GM21526 (cell line): ENCODE measurements around the gene PPTC7.
"Not testable (repeated sequence)": the region's sequence is repeated elsewhere in the genome, so short reads cannot be mapped to it uniquely, and the experiment has no call there.

Experiments
- ATAC-seq: cut with Tn5 transposase; IDR thresholded peaks from one replicate; pipeline ENCODE4 v1.9.1; 2021; ENCODE audit warnings: moderate library complexity; ENCODE audit not compliant: unreplicated experiment, low FRiP score

The PPTC7 gene

DNA sequence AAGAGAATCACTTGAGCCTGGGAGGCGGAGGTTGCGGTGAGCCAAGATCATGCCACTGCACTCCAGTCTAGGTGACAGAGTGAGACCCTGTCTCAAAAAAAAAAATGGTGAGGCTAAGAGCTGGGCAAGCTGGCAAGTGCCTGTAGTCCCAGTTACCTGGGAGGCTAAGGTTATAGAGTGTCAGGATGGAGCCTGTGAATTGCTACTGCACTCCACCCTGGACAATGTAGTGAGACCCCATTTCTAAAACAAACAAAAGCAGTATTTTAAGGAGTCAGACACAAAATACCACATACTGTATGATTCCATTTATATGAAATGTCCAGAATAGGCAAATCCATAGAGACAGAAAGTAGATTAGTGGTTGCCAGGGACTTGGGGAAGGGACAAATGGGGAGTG is 4.0 kb upstream of the PPTC7 start:
- not testable (repeated sequence) for ATAC-seq

DNA sequence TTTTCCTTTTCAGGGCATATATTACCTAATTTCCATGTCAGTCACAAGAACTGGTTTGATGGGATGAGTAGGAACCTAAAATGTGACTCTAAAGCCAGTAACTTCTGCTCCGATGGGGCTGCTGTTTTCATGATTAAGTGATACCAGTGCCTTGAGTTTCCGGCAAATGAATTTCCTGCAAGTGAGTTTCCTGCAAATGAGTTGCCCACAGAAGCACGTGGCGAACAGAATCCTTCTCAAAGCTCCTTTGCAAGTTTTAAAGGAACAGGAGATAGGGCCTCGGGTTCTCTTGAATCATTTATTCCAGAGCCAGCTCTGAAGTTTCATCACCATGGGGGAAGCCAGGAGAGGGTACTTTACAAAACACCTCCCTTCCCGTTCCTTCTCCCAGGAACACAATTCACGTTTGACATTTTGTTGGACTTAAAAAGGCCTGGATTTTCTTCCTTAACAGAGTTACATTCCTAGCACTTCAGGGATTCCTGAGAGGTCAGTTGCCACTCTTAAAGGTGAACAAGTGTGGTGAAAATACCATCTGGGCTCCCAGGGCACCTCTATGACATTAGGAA is 2.2 kb upstream of the PPTC7 start:
- no peak for ATAC-seq

DNA sequence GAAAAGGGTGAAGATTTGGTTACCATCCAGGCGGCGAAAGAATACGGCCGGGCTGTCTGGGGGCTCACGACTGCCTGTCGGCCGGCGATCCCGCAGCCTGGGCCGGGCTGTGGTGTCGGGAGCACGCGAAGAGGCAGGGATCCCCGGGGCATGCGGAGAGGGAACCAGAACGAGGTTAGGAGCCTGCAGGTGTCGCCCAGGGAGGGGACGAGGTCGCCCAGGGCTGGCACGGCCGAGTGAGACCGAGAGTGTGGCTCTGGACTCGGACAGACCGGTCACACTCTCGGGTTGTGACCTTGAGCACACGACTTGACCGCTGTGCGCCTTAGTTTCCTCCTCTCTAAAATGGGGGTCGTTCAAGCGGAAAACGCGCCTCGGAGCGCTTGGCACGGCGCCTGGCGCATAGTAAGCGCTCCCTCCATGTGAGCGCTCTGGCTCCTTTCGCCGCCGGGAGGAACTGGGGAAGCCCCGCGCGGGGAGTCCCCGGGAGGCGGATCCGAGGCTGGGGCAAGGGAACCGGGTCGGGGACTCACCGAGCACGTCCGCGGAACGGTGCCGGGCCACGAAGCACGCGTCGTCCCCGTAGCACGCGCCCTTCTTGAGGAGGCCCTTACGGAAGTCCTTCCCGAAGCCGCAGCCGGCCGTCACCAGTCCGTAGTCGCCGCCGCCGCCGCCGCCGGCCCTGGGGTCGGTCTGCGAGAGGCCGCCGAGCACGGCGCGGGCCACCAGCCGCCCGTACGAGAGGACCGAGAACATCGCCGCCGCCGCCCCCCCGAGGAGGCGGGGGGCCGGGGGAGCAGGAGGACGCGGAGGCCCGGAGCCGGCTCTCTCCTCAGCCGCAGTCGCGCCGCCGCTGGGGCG is 612 bp downstream of the PPTC7 start:
- ATAC-seq: peak; percentile 41

DNA sequence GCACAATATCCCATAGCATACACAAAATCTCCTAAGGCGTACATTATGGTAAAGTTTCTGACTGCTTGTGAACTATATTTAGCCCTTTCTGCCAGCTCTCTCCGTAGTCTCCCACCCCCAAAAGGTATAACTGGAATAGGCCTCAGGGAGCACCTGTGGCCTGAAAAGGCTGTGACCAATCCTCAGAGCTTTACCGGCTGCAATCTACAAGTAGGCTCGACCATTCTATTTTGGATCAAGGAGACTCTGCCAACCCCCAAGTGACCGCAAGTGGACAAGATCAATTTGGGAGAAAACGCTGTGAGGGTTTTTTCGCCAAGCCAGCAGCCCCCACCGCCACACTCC is 1.2 kb downstream of the PPTC7 start:
- ATAC-seq: no peak

DNA sequence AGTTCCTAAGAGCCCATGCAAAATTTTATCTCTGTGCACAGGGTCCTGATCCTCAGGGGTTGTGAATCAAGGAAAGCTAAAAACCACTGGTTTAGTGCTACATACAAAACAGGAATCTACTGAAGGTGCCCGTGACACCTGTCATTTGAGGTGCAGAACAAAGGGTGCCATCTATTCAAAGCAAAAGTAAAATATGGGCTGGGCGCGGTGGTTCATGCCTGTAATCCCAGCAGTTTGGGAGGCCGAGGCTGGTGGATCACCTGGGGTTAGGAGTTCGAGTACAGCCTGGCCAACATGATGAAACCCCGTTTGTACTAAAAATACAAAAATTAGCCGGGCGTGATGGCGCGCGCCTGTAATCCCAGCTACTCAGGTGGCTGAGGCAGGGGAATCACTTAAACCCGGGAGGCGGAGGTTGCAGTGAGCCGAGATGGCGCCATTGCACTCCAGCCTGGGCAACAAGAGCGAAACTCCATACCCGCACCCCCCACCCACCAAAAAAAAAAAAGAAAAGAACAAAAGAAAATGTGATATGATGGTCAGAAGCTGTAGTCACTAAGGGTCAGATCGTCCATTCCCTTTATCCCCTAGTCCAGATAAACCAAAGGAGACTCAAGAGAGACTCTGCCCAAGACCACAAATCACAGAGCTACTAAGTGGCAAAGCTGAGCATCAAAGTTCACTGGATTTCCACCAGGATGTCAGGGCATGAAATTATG is 3.4 kb downstream of the PPTC7 start:
- no peak for ATAC-seq

DNA sequence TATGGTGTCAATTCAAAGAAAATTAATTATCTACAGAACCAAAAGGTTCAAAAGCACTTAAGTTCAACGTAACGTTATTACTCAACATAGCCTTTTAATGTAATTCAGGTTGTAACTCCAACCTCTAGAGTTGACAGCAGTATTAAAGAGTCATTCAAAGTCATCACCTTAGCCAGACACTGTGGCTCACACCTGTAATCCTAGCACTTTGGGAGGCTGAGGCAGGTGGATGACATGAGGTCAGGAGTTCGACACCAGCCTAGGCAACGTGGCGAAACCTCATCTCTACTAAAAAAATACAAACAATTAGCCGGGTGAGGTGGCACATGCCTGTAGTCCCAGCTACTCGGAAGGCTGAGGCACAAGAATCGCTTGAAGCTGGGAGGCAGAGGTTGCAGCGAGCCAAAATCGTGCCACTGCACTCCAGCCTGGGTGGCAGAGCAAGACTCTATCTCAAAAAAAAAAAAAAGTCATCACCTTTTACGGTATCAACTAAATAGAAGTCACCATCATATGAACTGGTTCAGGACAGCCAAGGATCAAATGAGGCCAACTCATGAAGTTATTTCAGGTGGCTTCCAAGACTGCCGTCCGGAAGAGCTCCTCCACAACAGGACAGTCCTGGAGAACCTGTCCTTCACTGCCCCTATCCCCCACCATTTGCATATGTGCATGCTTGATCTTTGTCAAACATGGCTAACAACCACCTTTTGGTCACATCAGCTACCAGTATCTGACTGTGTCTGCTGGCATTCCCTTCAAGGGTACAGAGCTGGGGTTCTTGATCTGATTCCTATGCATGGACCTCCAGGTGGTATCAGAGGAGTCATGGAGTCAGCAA is 4.2 kb downstream of the PPTC7 start:
- ATAC-seq: no peak

DNA sequence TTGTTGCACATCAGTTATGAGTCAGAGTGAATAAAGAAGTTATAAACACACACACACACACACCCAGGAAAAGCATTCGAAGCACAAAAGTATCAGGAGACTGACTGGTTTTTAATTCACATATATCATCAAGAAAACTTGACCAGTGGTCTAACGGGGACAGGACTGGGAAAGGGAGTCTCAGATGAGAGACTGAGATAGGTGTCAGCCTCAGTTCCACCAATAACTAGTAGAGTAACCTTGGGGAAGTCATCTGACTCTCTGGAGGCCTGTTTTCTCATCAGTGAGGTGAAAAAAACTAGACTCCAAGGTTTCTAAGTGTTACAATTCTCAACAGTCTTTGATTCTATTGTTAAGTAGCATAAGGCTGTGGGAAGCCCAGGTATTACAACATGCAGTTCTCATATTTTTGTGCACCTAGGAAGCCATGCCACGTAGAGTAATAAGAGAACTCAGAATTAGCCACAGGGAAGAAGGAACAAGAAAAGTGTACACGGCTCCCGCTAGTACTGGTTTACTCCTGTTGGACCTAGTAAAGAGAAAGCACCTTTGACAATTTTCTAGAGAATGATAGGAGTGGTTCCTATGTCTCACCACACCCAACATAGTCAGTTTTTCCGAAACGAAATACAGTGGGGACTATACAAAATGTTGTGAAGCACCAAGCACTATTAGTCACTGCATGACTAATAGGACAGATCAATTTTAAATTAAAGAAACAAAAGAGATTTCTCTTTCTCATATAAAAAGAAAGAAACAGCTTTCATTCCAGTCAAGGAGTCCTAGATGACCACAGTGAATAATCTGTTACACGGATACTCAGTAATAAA is 5.0 kb downstream of the PPTC7 start:
- no peak for ATAC-seq

DNA sequence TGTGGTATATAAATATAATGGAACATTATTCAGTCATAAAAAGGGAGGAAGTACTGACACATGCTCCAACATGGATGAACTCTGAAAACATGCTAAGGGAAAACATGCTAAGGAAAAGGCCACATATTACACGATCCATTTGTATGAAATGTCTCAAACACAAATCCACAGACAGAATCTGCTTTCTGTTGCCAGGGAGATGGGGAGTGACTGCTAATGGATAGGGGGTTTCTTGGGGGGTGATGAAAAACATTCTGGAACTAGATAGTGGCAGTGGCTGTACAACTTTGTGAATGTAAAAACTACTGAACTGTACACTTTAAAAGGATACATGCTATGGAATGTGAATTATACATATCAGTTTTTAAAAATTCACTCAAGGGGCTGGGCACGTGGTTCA is 6.6 kb downstream of the PPTC7 start:
- ATAC-seq: no peak

DNA sequence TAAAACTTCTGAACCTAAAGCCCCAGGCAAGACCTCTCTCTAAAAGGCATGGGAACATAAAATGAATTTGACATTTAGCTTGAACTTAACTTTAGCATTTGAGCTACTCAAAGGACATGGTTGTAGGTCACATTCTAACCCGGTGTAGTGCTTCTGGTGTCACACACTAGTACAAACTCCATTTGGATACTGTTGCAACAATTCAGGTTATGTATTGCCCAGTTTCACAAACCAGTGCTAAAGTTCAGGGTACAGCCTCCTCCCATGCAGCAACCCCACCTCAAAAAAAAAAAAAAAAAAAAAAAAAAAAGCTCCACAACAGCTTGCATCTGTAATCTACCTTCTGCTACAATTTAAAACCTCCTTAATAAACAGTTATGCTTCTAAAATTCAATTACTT is 7.8 kb downstream of the PPTC7 start:
- no peak for ATAC-seq

DNA sequence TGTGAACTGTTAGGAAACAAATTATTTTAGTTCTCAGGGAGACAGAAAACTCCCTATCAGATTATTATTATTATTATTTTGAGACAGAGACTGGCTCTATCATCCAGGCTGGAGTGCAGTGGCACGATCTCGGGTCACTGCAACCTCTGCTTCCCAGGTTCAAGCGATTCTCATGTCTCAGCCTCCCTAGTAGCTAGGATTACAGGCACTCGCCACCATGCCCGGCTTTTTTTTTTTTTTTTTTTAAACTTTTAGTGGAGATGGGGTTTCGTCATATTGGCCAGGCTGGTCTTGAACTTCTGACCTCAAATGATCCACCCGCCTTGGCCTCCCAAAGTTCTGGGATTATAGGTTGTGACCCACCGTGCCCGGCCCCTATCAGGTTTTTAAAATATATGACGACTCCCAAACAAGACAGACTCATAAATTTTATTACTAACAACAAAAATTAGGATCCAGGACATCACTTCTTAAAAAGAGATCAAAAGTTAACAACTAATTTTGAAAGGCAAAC is 8.3 kb downstream of the PPTC7 start:
- ATAC-seq: not testable (repeated sequence)

DNA sequence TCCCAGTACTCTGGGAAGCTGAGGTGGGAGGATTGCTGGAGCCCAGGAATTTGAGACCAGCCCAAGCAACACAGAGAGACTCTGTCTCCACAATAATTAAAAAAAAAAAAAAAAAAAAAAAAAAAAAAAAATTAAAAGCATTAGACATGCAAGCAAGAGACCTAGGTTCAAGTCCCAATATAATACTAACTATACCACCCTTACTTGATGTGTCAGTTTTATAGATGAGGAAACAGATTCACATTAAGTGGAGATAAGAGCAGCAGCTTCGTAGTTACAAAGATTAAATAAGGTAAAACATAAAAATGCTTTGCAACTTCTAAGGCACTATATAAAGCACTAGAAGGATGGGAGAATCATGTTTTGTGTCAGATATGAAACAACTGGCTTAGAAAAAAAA is 9.1 kb downstream of the PPTC7 start:
- no peak for ATAC-seq

DNA sequence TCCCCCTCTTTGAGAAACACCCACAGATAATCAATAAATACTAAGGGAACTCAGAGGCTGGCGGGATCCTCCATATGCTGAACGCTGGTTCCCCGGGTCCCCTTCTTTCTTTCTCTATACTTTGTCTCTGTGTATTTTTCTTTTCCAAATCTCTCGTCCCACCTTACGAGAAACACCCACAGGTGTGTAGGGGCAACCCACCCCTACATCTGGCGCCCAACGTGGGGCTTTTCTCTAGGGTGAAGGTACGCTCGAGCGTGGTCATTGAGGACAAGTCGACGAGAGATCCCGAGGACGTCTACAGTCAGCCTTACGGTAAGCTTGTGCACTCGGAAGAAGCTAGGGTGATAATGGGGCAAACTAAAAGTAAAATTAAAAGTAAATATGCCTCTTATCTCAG is 12.3 kb downstream of the PPTC7 start:
- ATAC-seq: not testable (repeated sequence)

DNA sequence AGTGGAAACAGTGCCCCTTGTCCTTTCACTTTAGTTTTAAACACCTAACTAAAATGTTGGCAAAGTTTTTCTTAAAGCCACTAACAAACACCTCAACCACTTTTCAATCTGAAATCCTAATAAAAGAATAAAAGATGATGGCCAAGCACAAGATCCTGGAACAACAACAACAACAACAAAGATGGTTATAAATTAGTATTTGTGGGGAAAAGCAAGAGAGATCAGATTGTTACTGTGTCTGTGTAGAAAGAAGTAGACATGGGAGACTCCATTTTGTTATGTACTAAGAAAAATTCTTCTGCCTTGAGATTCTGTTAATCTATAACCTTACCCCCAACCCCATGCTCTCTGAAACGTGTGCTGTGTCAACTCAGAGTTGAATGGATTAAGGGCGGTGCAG is 13.3 kb downstream of the PPTC7 start:
- not testable (repeated sequence) for ATAC-seq

DNA sequence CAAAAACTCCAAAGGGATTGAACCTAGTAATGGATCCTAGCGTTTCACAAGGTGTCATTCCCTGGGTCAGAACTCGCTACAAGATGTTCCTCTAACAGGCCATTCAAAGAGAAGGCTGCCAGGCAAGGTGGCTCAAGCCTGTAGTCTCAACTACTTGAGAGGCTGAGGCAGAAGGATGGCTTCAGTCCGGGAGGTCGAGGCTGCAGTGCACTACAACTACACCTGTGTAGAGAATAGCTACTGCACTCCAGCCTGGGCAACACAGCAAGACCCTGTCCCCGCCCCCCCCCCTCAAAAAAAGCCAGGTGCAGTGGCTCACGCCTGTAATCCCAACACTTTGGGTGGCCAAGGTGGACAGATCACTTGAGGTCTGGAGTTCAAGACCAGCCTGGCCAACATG is 14.4 kb downstream of the PPTC7 start:
- no peak for ATAC-seq

DNA sequence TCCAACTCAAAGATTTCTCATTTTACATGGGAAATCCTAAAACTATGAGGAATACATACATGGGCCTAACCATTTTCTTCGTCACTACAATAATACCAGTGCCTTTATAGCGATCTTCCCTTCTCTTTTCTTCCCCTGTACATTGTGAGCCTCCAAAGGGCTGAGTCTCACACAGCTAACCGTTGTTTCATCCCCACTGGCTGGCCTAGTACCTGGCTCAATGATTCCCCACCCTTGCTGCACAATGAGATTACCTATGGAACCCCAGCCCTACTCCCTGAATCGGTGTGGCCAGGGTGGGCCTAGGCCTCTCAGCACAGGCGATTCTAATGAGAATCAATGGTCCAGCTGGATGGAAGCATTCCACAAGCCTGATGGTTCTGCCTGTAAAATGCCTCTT is 16.1 kb downstream of the PPTC7 start:
- ATAC-seq: no peak

DNA sequence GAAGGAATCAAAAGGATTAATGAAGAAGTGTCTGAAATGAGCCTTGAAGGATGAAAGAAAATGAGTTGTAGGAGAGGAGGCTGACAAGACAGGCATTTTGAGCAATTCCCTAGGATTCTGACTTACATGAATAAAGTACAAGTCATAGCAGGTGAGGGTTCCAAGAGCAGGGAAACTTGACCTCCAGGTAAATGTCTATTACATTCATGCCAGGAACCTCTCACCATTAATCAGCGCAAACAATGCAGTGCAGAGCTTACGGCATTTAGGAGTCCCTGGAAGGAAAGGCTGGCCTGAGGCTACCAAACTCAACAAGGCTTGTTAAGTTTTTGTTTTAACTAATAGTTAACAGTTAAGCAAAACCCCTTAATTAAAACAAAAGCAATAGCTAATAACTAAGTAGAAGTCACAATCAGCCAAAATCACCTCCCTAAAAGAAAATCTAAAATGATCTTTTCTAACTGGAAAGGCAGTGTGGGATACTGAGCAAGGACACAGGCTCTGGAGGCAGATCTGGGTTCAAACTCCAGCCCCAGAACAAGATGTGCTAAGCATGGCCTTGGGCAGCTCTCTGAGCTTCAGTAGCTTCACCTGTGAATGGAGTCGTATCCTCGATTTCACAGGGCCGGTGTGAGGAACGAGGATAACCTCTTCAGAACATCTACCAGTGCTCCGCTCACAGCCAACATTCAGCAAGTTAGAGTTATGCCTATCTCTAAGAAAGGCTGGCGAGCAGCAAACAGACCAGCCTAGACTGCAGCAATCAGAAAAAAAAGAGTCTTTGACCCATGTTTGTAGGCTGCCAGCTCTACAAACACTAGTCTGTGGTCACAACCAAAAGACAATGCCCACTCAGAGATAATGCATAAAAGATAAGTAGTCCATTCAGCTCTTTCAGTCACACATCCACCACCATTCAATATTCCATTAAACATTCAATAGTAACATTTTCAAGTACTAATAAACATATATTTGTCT is 16.9 kb downstream of the PPTC7 start:
- no peak for ATAC-seq

DNA sequence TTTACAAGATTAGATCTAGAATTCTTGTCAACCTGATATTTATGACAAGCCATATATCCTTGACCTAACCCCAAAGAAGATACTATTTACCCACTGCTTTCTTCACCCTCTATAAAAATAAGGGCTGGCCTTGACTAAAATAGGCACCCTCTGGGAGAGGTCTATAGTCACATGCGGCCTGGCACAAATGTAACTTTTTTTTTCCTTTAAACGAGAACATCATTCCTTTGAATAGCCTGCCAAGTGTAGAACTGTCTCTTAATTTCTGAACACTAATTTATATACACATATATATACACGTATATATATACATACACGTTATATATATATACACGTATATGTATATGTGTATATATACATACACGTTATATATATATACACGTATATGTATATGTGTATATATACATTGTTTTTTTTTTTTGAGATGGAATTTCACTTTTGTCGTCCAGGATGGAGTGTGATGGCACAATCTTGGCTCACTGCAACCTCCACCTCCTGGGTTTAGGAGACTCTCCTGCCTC is 18.6 kb downstream of the PPTC7 start:
- ATAC-seq: no peak

DNA sequence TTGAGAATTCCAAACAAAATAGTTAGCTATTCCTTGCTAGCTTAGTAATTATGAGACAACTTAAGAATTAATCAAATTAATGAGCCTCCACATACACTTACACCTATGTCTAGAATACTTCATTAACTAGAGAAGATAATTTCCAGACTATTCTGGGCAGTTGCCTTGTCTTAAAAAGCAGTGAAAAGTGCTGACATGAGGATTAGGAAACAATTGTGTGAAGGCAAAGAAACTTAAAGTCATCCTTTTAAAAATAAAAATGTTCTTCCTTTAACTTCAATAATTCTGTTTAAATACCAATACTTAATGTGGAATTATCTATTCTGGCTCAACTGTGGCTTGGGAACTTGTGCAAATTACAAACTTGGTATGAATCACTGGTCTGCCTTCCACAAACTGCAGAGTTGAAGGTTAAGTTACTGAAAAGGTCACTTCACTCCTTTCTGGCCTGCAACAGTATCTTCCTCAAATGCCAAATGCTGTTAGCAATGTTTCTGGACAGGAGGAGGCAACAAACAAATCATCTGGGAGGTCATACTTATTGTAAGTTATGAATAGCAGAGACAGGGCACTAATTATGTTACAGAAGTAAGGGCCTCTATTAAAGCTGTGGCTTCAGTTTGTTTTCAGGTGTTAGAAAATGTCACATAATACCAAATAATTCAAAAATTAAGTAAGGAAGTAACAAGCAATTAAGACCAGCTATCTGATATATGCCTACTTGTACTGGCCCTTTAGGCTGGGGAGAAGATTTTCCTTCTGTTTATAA is 19.2 kb downstream of the PPTC7 start:
- no peak for ATAC-seq
